ENCODE data around the gene SIAH2. TPM values are rescaled to one million over a fixed set of nuclear protein-coding genes. Genes with fewer than 3 reads are reported as not detected.

The SIAH2 gene
- total RNA-seq, 1 experiment from 2014 or later, result 17.1 TPM

GRCh38 chr3:150742679-150743078, 20.3 kb downstream of the SIAH2 start (continued):
- TF ChIP-seq ZNF281 (CRISPR knock-in tag; IDR thresholded peaks at IDR 0.05) (no peak), NR3C1 (CRISPR knock-in tag; conservative IDR thresholded peaks at IDR 0.05; ENCODE audit: low read depth) (no peak)

- TF ChIP-seq NR3C1 (CRISPR knock-in tag; conservative IDR thresholded peaks at IDR 0.05; ENCODE audit: low read depth) (no peak), ZSCAN18 (CRISPR knock-in tag; IDR thresholded peaks at IDR 0.05) (no peak), CREM (CRISPR knock-in tag; IDR thresholded peaks at IDR 0.05) (no peak), CTCF (IDR thresholded peaks at IDR 0.05) (no peak), KAT7 (CRISPR knock-in tag; IDR thresholded peaks at IDR 0.05; ENCODE audit: borderline replicate concordance) (no peak), ATF6 (CRISPR knock-in tag; IDR thresholded peaks at IDR 0.05) (no peak), ZNF512 (CRISPR knock-in tag; IDR thresholded peaks at IDR 0.05; ENCODE audit: borderline replicate concordance) (no peak), HMGXB4 (CRISPR knock-in tag; IDR thresholded peaks at IDR 0.05) (no peak), ETV6 (CRISPR knock-in tag; IDR thresholded peaks at IDR 0.05) (no peak), ATF1 (CRISPR knock-in tag; IDR thresholded peaks at IDR 0.05) (no peak), CDX4 (CRISPR knock-in tag; IDR thresholded peaks at IDR 0.05; ENCODE audit: borderline replicate concordance) (no peak), ESRRA (CRISPR knock-in tag; IDR thresholded peaks at IDR 0.05; ENCODE audit: borderline replicate concordance) (no peak), ZNF671 (CRISPR knock-in tag; IDR thresholded peaks at IDR 0.05) (no peak), E2F5 (CRISPR knock-in tag; IDR thresholded peaks at IDR 0.05) (no peak), ATF3 (CRISPR knock-in tag; conservative IDR thresholded peaks at IDR 0.05) (no peak)
- H3K4me3 Mint-ChIP-seq, result no peak overlapping the region
- no peak overlapping the region for H3K27ac Mint-ChIP-seq
- H3K36me3 Mint-ChIP-seq, result peaks cover 6% of the 10 kb centered on the region; the same call in 1 of the 2 replicates
- no peaks in the 10 kb centered on the region for H3K27me3 Mint-ChIP-seq (ENCODE audit: low read depth)
- CTCF ChIA-PET, result no interaction called here
- no peaks in the 10 kb centered on the region for H3K9me3 Mint-ChIP-seq
- peaks cover 7% of the 10 kb centered on the region for H3K4me1 Mint-ChIP-seq
- DNase-seq (ENCODE audit: low spot score), result no peak
- no peak for ATAC-seq
- POLR2A ChIA-PET, result no interaction called here
Observed at GRCh38 chr3:150742141-150742523, 20.8 kb downstream of the SIAH2 start.

All from WTC11 (cell line).